ENCODE results near the gene SMTN.

DNA sequence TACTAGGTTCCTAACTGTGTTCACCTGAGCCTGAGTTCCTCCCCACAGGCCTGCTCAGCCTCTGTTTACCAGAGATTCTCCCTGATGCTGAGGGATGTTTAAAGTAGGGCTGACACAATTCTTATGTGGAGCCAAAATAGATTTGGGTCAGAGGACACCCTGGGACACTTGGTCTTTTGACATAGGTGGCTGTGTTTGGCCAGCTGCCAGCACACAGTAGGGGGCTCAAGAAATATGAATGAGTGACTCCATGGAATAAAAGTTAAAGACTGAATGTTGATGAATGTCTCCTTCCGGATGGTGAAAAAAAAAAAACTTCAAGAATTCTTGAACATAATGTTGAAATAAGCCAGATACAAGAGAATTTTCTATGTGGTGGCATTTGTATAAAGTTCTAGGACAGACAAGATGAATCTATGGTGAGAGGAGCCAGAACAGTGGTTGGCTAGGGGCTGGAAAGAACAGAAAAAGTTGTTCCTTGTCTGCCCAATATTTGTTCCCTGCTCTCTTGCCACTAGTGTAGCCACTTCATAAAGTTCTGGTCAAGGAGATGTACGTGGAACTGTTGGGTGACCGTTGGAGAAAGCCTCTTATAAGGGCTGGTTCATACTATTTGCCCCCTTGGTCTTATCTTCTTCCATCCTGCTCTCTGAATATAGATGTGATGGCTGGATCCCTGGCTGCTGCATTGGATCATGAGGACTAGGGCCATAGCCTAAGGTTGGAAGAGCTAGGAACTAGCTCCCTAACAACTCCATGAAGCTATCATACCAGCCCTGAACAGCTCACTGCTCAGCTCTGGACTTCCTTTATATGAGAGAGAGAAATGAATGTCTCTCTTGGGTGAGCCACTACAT, 40.3 kb upstream of the SMTN start:
- TF ChIP-seq POLR2A (IDR thresholded peaks at IDR 0.05; ENCODE audit: low read depth, low read length), result no peak
- no peak for TF ChIP-seq POLR2AphosphoS5 (IDR thresholded peaks at IDR 0.05; ENCODE audit: low read depth, low read length)
- no peak for TF ChIP-seq TAF1 (IDR thresholded peaks at IDR 0.05; ENCODE audit: borderline replicate concordance, low read depth, low read length)
